ENCODE results near the gene MRPL17.

GRCh38 chr11:6634534-6634933, 48.6 kb downstream of the MRPL17 start:
- TF ChIP-seq CREM (IDR thresholded peaks at IDR 0.05; ENCODE audit: low read depth) (no peak), CHD2 (IDR thresholded peaks at IDR 0.05; ENCODE audit: borderline replicate concordance, low read depth, low read length) (no peak), CTCF (IDR thresholded peaks at IDR 0.05 in 2 of 3, conservative IDR thresholded peaks at IDR 0.05 in 1 of 3; ENCODE audit: control insufficient read depth in 2 of 3, extremely low read depth in 1 of 3, insufficient read depth in 1 of 3, low read depth in 3 of 3, low read length in 3 of 3) (no peak), SMC3 (IDR thresholded peaks at IDR 0.05; ENCODE audit: borderline replicate concordance, low read length) (no peak), ELK1 (IDR thresholded peaks at IDR 0.05; ENCODE audit: low read depth, low read length) (no peak), POLR2AphosphoS5 (IDR thresholded peaks at IDR 0.05; ENCODE audit: low read length) (no peak), TCF7 (IDR thresholded peaks at IDR 0.05; ENCODE audit: borderline replicate concordance) (no peak), RFX5 (IDR thresholded peaks at IDR 0.05; ENCODE audit: low read depth, low read length) (no peak), POLR2A (IDR thresholded peaks at IDR 0.05; ENCODE audit: low read depth, low read length) (no peak), EGR1 (IDR thresholded peaks at IDR 0.05; ENCODE audit: borderline replicate concordance in 1 of 2, low read depth in 2 of 2, low read length in 2 of 2) (no peak), NFIC (IDR thresholded peaks at IDR 0.05; ENCODE audit: low read depth, low read length) (no peak), TCF12 (IDR thresholded peaks at IDR 0.05; ENCODE audit: low read depth, low read length) (no peak)

All from GM12878 (cell line).